OCI-LY7 (cell line): ENCODE data around the gene GJC2.

Source experiments
- EZH2phosphoT487 ChIP-seq: fragments of 200-600 bp; sonication (generic); IDR thresholded peaks from 2 replicates; pipeline ENCODE4 v1.6.1; 2018; ENCODE audit warnings: low read depth, borderline replicate concordance, mild to moderate bottlenecking, mixed run types, antibody characterized with exemption, low read length, moderate library complexity, mixed read lengths
- TF ChIP-seq, protein P1 (sequence below): fragments of 200-600 bp; sonication (generic); conservative IDR thresholded peaks from 2 replicates; pipeline ENCODE4 v1.5.1; 2014; ENCODE audit warnings: mild to moderate bottlenecking, antibody characterized with exemption, low read length, moderate library complexity, mixed read lengths

DNA sequence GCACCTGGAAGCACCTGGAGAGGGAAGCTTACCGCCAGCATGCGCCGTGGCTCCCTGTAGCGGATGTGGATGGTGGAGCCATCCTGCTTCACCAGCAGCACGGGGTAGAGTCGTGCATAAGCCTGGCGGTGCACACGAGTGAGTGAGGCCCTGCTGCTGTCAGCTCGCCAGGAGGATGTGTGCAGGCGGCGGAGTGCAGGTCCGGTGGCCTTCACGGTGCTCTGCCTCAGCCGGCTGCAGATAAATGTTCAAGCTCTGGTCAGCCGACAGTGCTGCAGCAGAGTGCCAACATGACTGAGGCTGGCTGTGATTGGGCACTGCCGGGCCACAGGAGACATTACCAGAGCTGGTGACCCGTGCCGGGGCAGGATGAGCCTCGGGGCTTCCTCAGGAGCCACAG lies 42.1 kb upstream of the GJC2 start:
- no peak for TF ChIP-seq EZH2phosphoT487
- TF ChIP-seq, protein P1, sequence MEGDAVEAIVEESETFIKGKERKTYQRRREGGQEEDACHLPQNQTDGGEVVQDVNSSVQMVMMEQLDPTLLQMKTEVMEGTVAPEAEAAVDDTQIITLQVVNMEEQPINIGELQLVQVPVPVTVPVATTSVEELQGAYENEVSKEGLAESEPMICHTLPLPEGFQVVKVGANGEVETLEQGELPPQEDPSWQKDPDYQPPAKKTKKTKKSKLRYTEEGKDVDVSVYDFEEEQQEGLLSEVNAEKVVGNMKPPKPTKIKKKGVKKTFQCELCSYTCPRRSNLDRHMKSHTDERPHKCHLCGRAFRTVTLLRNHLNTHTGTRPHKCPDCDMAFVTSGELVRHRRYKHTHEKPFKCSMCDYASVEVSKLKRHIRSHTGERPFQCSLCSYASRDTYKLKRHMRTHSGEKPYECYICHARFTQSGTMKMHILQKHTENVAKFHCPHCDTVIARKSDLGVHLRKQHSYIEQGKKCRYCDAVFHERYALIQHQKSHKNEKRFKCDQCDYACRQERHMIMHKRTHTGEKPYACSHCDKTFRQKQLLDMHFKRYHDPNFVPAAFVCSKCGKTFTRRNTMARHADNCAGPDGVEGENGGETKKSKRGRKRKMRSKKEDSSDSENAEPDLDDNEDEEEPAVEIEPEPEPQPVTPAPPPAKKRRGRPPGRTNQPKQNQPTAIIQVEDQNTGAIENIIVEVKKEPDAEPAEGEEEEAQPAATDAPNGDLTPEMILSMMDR = no peak
